Measurements from ENCODE around the gene TARBP1. TPM values are rescaled to one million over a fixed set of nuclear protein-coding genes. Genes with fewer than 3 reads are reported as not detected.
A peak's percentile ranks its signal among the peaks of the same experiment; 100 is the strongest.

TARBP1 gene
- total RNA-seq, 4 donors from 2014 or later, result 5.8 to 11.1 (median 9.8) TPM

GRCh38 chr1:234373064-234373958, 105.7 kb downstream of the TARBP1 start, which contains the start of gene COA6:
Gene COA6 (plus strand): TSS chr1:234373456. CDS start chr1:234373467, 11 bp downstream.
- Histone ChIP-seq H3K4me1 (peaks cover 13 to 33% (median 25%) of the 10 kb centered on the region in 4 donors), H3K27me3 (no peaks in the 10 kb centered on the region), H3K9me3 (no peaks in the 10 kb centered on the region), H3K36me3 (peaks cover 6 to 30% (median 25%) of the 10 kb centered on the region in 4 donors), H3K27ac (replicated peaks in 1 of 4) (peak within 1 kb of the TSS; percentile 88 to 95 (median 93)), H3K4me3 (peak within 1 kb of the TSS; percentile 72 to 96 (median 88))
- intact Hi-C loops (cut with DNase I), result no loop called here
- DNase-seq (ENCODE audit: extremely low spot score), result peak; percentile 98
- TF ChIP-seq POLR2A (IDR thresholded peaks at IDR 0.05; ENCODE audit: low read depth), result peak; percentile 44
- peak; percentile 79 to 96 for TF ChIP-seq POLR2AphosphoS5 (IDR thresholded peaks at IDR 0.05)
- TF ChIP-seq CTCF (IDR thresholded peaks at IDR 0.05), result no peak
- TF ChIP-seq EP300 (IDR thresholded peaks at IDR 0.05), result no peak
- under 1% methylated on average over 39 of the region's 62 CpGs for WGBS

- peaks cover 0 to 18% (median 16%) of the 10 kb centered on the region in 4 donors for H3K36me3 ChIP-seq
- no peak for DNase-seq (ENCODE audit: extremely low spot score)
- intact Hi-C loops (cut with DNase I), result no loop called here
- H3K9me3 ChIP-seq, result no peaks in the 10 kb centered on the region
- TF ChIP-seq POLR2A (IDR thresholded peaks at IDR 0.05; ENCODE audit: low read depth) (no peak), EP300 (IDR thresholded peaks at IDR 0.05) (no peak), POLR2AphosphoS5 (IDR thresholded peaks at IDR 0.05) (no peak), CTCF (IDR thresholded peaks at IDR 0.05) (no peak)
- peaks cover 13 to 33% (median 25%) of the 10 kb centered on the region in 4 donors for H3K4me1 ChIP-seq
- WGBS, result 58% methylated on average over 9 of the region's 9 CpGs
- H3K4me3 ChIP-seq, result peak overlapping the region; percentile 72 to 96 (median 88)
- peaks cover 0 to 7% (median 0%) of the 10 kb centered on the region in 4 donors for H3K27me3 ChIP-seq
- peak overlapping the region in 2 of 4 donors; percentile 88 to 92 for H3K27ac ChIP-seq (replicated peaks in 1 of 4)
These were observed 106.8 kb downstream of the TARBP1 start for GRCh38 chr1:234372011-234372757.

GRCh38 chr1:234371414-234371813, 107.6 kb downstream of the TARBP1 start:
- DNase-seq (ENCODE audit: extremely low spot score), result no peak

DNA sequence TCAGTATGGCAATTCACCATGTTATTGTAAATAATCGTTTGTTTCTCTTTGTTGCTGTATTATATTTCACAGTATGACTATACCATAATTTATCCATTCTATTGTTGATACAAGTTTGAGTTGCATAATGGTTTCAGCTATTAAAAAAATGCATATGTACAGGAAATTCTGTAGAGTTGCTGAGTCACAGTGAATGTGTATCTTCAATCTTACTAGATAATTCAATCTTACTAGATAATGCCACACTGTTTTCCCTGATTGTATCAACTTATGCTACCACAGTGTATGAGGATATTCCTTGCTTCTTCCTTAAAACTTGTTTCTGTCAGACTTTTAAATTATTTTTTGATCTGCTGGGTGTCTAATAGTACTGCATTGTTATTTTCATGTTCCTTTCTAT, 109.2 kb downstream of the TARBP1 start:
- Histone ChIP-seq H3K9me3 (no peaks in the 10 kb centered on the region), H3K4me1 (peaks cover 12 to 19% (median 16%) of the 10 kb centered on the region in 4 donors), H3K36me3 (no peaks in the 10 kb centered on the region), H3K27me3 (peaks cover 0 to 11% (median 0%) of the 10 kb centered on the region in 4 donors), H3K27ac (replicated peaks in 1 of 4) (no peak overlapping the region), H3K4me3 (no peak overlapping the region)
- 78% methylated on average over 1 of the region's 1 CpG for WGBS
- intact Hi-C loops (cut with DNase I), result no loop called here
- no peak for DNase-seq (ENCODE audit: extremely low spot score)
- TF ChIP-seq CTCF (IDR thresholded peaks at IDR 0.05) (no peak), EP300 (IDR thresholded peaks at IDR 0.05) (no peak), POLR2A (IDR thresholded peaks at IDR 0.05; ENCODE audit: low read depth) (no peak), POLR2AphosphoS5 (IDR thresholded peaks at IDR 0.05) (no peak)

More at GRCh38 chr1:234371414-234371813, 107.6 kb downstream of the TARBP1 start:
- H3K9me3 ChIP-seq, result no peaks in the 10 kb centered on the region
- H3K27ac ChIP-seq (replicated peaks in 1 of 4), result no peak overlapping the region
- H3K36me3 ChIP-seq, result peaks cover 0 to 12% (median 10%) of the 10 kb centered on the region in 4 donors
- 67% methylated on average over 2 of the region's 2 CpGs for WGBS
- intact Hi-C loops (cut with DNase I), result no loop called here
- peaks cover 0 to 7% (median 0%) of the 10 kb centered on the region in 4 donors for H3K27me3 ChIP-seq
- TF ChIP-seq POLR2A (IDR thresholded peaks at IDR 0.05; ENCODE audit: low read depth), result no peak
- TF ChIP-seq CTCF (IDR thresholded peaks at IDR 0.05), result no peak
- no peak for TF ChIP-seq POLR2AphosphoS5 (IDR thresholded peaks at IDR 0.05)
- no peak for TF ChIP-seq EP300 (IDR thresholded peaks at IDR 0.05)
- H3K4me3 ChIP-seq, result no peak overlapping the region
- peaks cover 13 to 29% (median 25%) of the 10 kb centered on the region in 4 donors for H3K4me1 ChIP-seq
